Panc1 (cell line): ENCODE data around the gene ZFYVE21. TPM values are rescaled to one million over a fixed set of nuclear protein-coding genes. Genes with fewer than 3 reads are reported as not detected.

Source experiments
- total RNA-seq: library from RNA; stranded (reverse); gene quantifications from one replicate; pipeline ENCODE4 v1.2.1, GENCODE V29; 2021; ENCODE audit not compliant: unreplicated experiment

The ZFYVE21 gene
- total RNA-seq, 1 experiment from 2014 or later = 41.8 TPM

Other genes with a start within 250 kb of the ZFYVE21 start
- gene CKB, start 193.0 kb upstream of the ZFYVE21 start, total RNA-seq = 436 TPM
- 22.9 TPM for gene TRMT61A, start 186.6 kb upstream of the ZFYVE21 start, total RNA-seq
- 22.5 TPM for gene BAG5, start 153.2 kb upstream of the ZFYVE21 start, total RNA-seq
- gene COA8, start 152.8 kb upstream of the ZFYVE21 start, total RNA-seq = 42.2 TPM
- gene KLC1, start 86.6 kb upstream of the ZFYVE21 start, total RNA-seq = 98.0 TPM
- 36.8 TPM for gene XRCC3, start 359 bp upstream of the ZFYVE21 start, total RNA-seq
- 19.0 TPM for gene PPP1R13B, start 131.8 kb downstream of the ZFYVE21 start, total RNA-seq
- not detected for gene TDRD9, start 212.6 kb downstream of the ZFYVE21 start, total RNA-seq
- gene RD3L, start 226.7 kb downstream of the ZFYVE21 start, total RNA-seq = not detected